ENCODE data around the gene SHISA7. TPM values are rescaled to one million over a fixed set of nuclear protein-coding genes. Genes with fewer than 3 reads are reported as not detected.
"Not testable (repeated sequence)": the region's sequence is repeated elsewhere in the genome, so short reads cannot be mapped to it uniquely, and the experiment has no call there.

SHISA7 gene
- total RNA-seq, 5 donors from 2014 or later (not counting 1 experiment from before 2014, with no cell fraction given): not detected

DNA sequence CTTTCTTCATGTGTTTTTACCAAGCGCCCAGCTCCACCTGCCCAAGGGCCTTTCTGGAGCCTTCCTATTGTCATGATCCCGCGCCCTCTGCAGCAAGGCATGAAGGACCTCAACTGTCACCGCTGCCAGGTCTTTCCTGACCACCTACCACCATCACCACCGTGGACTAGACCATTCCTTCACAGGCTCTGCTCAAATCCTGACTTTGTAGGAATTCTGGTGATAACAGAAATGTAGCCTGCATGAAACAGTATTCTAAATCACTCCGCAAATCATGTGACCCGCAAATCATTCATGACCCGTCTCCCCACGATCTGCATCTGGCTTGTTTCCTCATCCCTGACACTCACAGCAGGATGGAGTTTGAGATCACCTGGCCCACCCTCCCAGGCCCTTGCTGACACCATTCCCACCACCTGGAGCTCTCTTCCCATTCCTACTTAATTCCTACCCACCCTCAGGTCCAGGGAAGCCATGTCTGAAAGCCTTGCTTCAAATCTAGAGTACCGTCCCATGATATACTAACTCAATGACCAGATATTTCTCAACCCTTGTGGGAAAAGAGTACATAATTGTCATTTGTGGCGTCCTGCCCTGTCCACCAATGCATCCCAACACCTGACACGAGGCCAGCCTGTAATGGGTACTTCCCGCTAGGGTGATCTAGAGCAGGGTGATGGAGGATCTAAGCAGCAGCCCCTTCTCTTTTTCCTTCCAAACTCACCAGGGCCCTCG is 36.8 kb downstream of the SHISA7 start:
- no peaks in the 10 kb centered on the region for H3K9me3 ChIP-seq
- ATAC-seq (replicated peaks in 1 of 4) (no peak), DNase-seq (no peak)
- peak overlapping the region; percentile 54 to 79 for H3K4me3 ChIP-seq (ENCODE audit: control insufficient read depth in 1 of 2, extremely low read depth in 1 of 2, low read length in 1 of 2)
- H3K27ac Mint-ChIP-seq: peak overlapping the region; percentile 25 to 70
- peak overlapping the region; percentile 78 to 93 (median 93) for H3K4me3 Mint-ChIP-seq
- H3K4me1 ChIP-seq (ENCODE audit: control insufficient read depth in 1 of 2, extremely low read depth in 1 of 2, insufficient read depth in 2 of 2, low read length in 2 of 2): peaks cover 6 to 32% of the 10 kb centered on the region in 2 experiments
- no peaks in the 10 kb centered on the region for H3K27me3 ChIP-seq (replicated peaks in 1 of 2; ENCODE audit: control insufficient read depth in 2 of 2, extremely low read depth in 1 of 2, insufficient read depth in 2 of 2, low read length in 1 of 2)
- no peaks in the 10 kb centered on the region for H3K27me3 Mint-ChIP-seq
- peaks cover 24 to 32% (median 29%) of the 10 kb centered on the region in 3 donors for H3K4me1 Mint-ChIP-seq
- WGBS (ENCODE audit: insufficient coverage): 82% methylated on average over 7 of the region's 14 CpGs
- H3K9me3 Mint-ChIP-seq: peaks cover 0 to 5% (median 3%) of the 10 kb centered on the region in 3 donors
- H3K36me3 Mint-ChIP-seq: peaks cover 32% of the 10 kb centered on the region
- POLR2A ChIA-PET: interaction anchor here (0.5 to 0.8 kb wide), 3 partner anchors 15 to 56 kb away, joined by 3 read pairs; no protein-coding TSS in a partner anchor
- H3K36me3 ChIP-seq (ENCODE audit: control insufficient read depth in 2 of 2, extremely low read depth in 1 of 2, insufficient read depth in 1 of 2, low read length in 1 of 2): peaks cover 22 to 35% of the 10 kb centered on the region in 2 donors
- H3K27ac ChIP-seq (ENCODE audit: low read length): no peak overlapping the region
- CTCF ChIA-PET: interaction anchor here (0.6 to 0.7 kb wide), 2 partner anchors 10 to 33 kb away, joined by 3 to 6 read pairs; no protein-coding TSS in a partner anchor

DNA sequence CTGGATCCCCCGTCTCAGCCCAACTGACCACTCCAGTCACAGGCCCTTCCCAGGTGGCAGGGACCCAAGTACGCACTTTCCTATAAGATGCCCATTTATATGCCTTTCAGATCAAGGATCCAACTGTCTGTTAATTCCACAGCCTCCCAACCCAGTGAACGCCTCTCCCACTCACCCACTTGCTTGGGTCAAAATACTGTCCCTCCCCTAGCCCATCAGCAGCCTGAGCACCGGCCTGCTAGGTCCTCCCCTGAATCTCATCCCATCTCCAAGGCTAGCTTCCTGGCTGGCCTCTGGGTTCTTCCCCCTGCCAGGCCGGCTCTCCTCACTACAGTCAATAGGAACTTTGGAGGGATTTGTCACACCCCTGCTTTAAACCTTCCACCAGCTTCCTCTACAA is 37.5 kb downstream of the SHISA7 start:
- Mint-ChIP-seq H3K4me1 (peaks cover 24 to 32% (median 29%) of the 10 kb centered on the region in 3 donors), H3K27ac (peak overlapping the region in 1 of 2 donors; percentile 23), H3K9me3 (peaks cover 0 to 5% (median 3%) of the 10 kb centered on the region in 3 donors), H3K27me3 (no peaks in the 10 kb centered on the region), H3K4me3 (peak overlapping the region; percentile 78 to 93 (median 93)), H3K36me3 (peaks cover 35% of the 10 kb centered on the region)
- Histone ChIP-seq H3K4me3 (ENCODE audit: control insufficient read depth in 1 of 2, extremely low read depth in 1 of 2, low read length in 1 of 2) (no peak overlapping the region), H3K9me3 (no peaks in the 10 kb centered on the region), H3K27ac (ENCODE audit: low read length) (no peak overlapping the region), H3K27me3 (replicated peaks in 1 of 2; ENCODE audit: control insufficient read depth in 2 of 2, extremely low read depth in 1 of 2, insufficient read depth in 2 of 2, low read length in 1 of 2) (no peaks in the 10 kb centered on the region), H3K4me1 (ENCODE audit: control insufficient read depth in 1 of 2, extremely low read depth in 1 of 2, insufficient read depth in 2 of 2, low read length in 2 of 2) (peaks cover 6 to 32% of the 10 kb centered on the region in 2 experiments), H3K36me3 (ENCODE audit: control insufficient read depth in 2 of 2, extremely low read depth in 1 of 2, insufficient read depth in 1 of 2, low read length in 1 of 2) (peaks cover 22 to 39% of the 10 kb centered on the region in 2 donors)
- 79% methylated on average over 5 of the region's 5 CpGs for WGBS (ENCODE audit: insufficient coverage)
- ChIA-PET POLR2A (interaction anchor here in 1 of 2 donors (0.8 kb wide), 1 partner anchor 18 kb away, joined by 3 read pairs; no protein-coding TSS in a partner anchor), CTCF (interaction anchor here in 1 of 2 donors (0.6 kb wide), 1 partner anchor 11 kb away, joined by 6 read pairs; no protein-coding TSS in a partner anchor)
- no peak for DNase-seq
- no peak for ATAC-seq (replicated peaks in 1 of 4)

DNA sequence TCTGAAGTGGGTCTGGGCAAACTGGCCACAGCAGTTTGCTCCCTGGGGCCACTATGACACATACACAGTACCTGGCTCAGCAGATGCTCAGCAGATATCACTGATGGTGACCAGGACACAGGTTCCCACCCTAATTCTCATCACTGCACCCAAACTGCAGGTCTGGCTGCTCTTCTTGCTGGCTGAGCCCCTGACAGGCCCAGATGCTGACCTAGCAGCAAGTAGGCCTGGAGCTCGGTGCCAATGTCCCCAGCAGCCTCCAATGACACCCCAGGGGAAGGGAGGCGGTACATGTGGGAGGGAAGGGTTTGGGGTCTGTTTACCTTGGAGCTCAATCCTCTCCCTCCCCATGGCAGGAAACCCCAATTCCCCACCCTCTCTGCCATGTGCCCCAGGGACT is 40.6 kb downstream of the SHISA7 start:
- Histone ChIP-seq H3K27me3 (replicated peaks in 1 of 2; ENCODE audit: control insufficient read depth in 2 of 2, extremely low read depth in 1 of 2, insufficient read depth in 2 of 2, low read length in 1 of 2) (no peaks in the 10 kb centered on the region), H3K27ac (ENCODE audit: low read length) (no peak overlapping the region), H3K4me1 (ENCODE audit: control insufficient read depth in 1 of 2, extremely low read depth in 1 of 2, insufficient read depth in 2 of 2, low read length in 2 of 2) (peaks cover 6 to 20% of the 10 kb centered on the region in 2 experiments), H3K4me3 (ENCODE audit: control insufficient read depth in 1 of 2, extremely low read depth in 1 of 2, low read length in 1 of 2) (no peak overlapping the region), H3K9me3 (no peaks in the 10 kb centered on the region), H3K36me3 (ENCODE audit: control insufficient read depth in 2 of 2, extremely low read depth in 1 of 2, insufficient read depth in 1 of 2, low read length in 1 of 2) (peaks cover 16 to 45% of the 10 kb centered on the region in 2 donors)
- Mint-ChIP-seq H3K4me3 (no peak overlapping the region), H3K36me3 (peaks cover 42% of the 10 kb centered on the region), H3K27ac (no peak overlapping the region), H3K27me3 (no peaks in the 10 kb centered on the region), H3K9me3 (no peaks in the 10 kb centered on the region), H3K4me1 (peaks cover 16 to 30% (median 25%) of the 10 kb centered on the region in 3 donors)
- ATAC-seq (replicated peaks in 1 of 4): no peak
- ChIA-PET POLR2A (no interaction called here), CTCF (no interaction called here)
- no CpG with 5 or more reads among the region's 2 CpGs for WGBS (ENCODE audit: insufficient coverage)
- DNase-seq: no peak

DNA sequence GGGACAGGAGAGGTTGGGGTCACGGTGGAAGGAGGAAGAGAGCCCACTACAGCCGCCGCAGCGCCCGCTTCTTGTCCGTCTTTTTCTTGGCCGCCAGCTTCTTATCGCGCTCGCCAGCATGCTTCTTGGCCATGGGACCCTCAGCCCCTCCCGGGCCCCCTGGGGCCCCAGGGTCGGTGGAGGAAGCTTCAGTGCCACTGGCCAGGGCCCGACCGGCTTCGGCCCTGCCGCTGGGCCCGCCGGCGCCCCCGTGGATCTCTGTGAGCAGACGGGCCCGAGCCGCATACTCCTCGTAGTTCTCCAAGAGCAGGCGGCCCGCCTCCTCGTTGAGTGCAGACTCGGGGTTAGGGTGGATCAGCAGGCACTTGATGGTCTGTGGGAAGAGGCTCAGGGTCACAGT is 41.7 kb downstream of the SHISA7 start:
- H3K27ac Mint-ChIP-seq; H3K9me3 ChIP-seq; CTCF ChIA-PET; H3K9me3 Mint-ChIP-seq; H3K27me3 ChIP-seq (replicated peaks in 1 of 2; ENCODE audit: control insufficient read depth in 2 of 2, extremely low read depth in 1 of 2, insufficient read depth in 2 of 2, low read length in 1 of 2); DNase-seq; POLR2A ChIA-PET; H3K4me3 Mint-ChIP-seq; H3K27me3 Mint-ChIP-seq; H3K27ac ChIP-seq (ENCODE audit: low read length); H3K4me3 ChIP-seq (ENCODE audit: control insufficient read depth in 1 of 2, extremely low read depth in 1 of 2, low read length in 1 of 2): not testable (repeated sequence)
- WGBS (ENCODE audit: insufficient coverage): over 99% methylated on average over 13 of the region's 28 CpGs
- ATAC-seq (replicated peaks in 1 of 4): peak in 1 of 4 experiments; percentile 5
- peaks cover 11 to 26% (median 21%) of the 10 kb centered on the region in 3 donors for H3K4me1 Mint-ChIP-seq
- H3K36me3 ChIP-seq (ENCODE audit: control insufficient read depth in 2 of 2, extremely low read depth in 1 of 2, insufficient read depth in 1 of 2, low read length in 1 of 2): peaks cover 16 to 45% of the 10 kb centered on the region in 2 donors
- peaks cover 1 to 12% of the 10 kb centered on the region in 2 experiments for H3K4me1 ChIP-seq (ENCODE audit: control insufficient read depth in 1 of 2, extremely low read depth in 1 of 2, insufficient read depth in 2 of 2, low read length in 2 of 2)
- H3K36me3 Mint-ChIP-seq: peaks cover 39% of the 10 kb centered on the region

DNA sequence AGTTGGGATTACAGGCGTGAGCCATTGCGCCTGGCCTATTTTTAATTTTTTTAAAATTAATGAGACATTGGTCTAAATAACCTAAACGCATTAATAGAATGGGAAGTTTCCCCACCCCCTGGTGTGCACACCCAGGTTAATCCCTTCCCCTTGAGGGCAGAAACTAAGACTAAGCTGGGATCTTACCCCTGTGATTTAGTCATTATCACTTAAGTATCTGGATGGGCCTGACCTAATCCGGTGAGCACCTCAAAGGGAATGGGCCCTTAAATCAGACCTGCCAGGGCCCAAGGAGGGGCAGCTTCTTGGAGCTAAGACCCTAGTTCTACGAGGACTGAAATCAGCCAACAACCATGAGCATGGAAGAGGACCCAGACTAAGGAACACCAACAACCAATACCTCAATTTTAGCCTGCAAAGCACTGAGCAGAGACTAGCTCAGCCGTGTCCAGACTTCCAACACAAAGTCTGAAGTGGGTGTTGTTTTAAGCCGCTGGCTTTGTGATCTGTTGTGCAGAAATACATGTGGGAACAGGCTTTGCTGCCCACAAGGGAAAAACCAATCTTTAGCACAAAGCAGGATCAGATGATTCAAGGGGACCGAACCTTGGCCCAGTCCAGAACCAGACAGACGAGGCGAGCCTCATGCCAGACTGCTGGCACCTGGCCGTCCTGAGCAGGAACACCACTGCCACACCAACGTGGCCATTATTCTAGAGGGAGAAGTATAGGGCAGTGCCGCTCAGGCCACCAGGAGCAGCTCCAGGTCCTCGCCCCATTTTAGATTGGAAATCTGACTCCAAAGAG is 42.6 kb downstream of the SHISA7 start:
- peaks cover 0 to 3% of the 10 kb centered on the region in 2 experiments for H3K4me1 ChIP-seq (ENCODE audit: control insufficient read depth in 1 of 2, extremely low read depth in 1 of 2, insufficient read depth in 2 of 2, low read length in 2 of 2)
- H3K36me3 Mint-ChIP-seq: peaks cover 30% of the 10 kb centered on the region
- POLR2A ChIA-PET: interaction anchor here in 1 of 2 donors (1.0 kb wide), 1 partner anchor 16 kb away, joined by 3 read pairs; the partner anchor contains the start of gene TMEM238
- H3K4me1 Mint-ChIP-seq: peaks cover 2 to 17% (median 12%) of the 10 kb centered on the region in 3 donors
- CTCF ChIA-PET: no interaction called here
- no peak overlapping the region for H3K27ac ChIP-seq (ENCODE audit: low read length)
- peaks cover 16 to 40% of the 10 kb centered on the region in 2 donors for H3K36me3 ChIP-seq (ENCODE audit: control insufficient read depth in 2 of 2, extremely low read depth in 1 of 2, insufficient read depth in 1 of 2, low read length in 1 of 2)
- peak overlapping the region in 1 of 2 donors; percentile 39 for H3K27ac Mint-ChIP-seq
- DNase-seq: no peak
- no peak overlapping the region for H3K4me3 ChIP-seq (ENCODE audit: control insufficient read depth in 1 of 2, extremely low read depth in 1 of 2, low read length in 1 of 2)
- no peak for ATAC-seq (replicated peaks in 1 of 4)
- no peaks in the 10 kb centered on the region for H3K9me3 Mint-ChIP-seq
- no peaks in the 10 kb centered on the region for H3K9me3 ChIP-seq
- no peaks in the 10 kb centered on the region for H3K27me3 Mint-ChIP-seq
- H3K27me3 ChIP-seq (replicated peaks in 1 of 2; ENCODE audit: control insufficient read depth in 2 of 2, extremely low read depth in 1 of 2, insufficient read depth in 2 of 2, low read length in 1 of 2): no peaks in the 10 kb centered on the region
- 97% methylated on average over 4 of the region's 14 CpGs for WGBS (ENCODE audit: insufficient coverage)
- H3K4me3 Mint-ChIP-seq: no peak overlapping the region

DNA sequence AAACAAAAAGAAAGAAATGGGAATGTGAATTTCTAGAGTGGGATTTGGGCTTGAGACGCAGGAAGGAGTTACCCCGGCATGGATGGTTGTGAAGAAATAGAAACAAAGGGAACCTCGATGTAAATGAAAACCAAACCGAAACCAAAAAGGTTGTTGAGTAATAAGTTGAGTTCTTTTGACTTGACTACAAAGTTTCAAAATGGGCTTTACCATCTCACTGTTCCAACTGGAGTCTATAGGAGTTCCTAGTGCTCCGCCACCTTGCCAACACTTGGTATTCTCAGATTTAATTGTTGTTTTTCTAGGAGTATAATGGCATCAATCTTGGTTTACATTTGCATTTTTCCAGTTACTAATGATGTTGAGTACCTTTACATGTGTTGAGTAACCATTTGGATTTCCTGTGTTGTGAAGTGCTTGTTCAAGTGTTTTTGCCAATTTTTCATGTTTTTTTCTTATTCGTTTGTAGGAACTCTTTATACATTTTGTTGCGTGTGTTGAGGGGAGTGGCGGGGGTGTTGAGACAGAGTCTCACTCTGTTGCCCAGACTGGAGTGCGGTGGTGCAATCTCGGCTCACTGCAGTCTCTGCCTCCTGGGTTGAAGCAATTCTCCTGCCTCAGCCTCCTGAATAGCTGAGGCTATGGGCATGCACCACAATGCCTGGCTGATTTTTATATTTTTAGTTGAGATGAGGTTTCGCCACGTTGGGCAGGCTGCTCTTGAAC is 44.7 kb downstream of the SHISA7 start:
- H3K27ac Mint-ChIP-seq: no peak overlapping the region
- no peak for ATAC-seq (replicated peaks in 1 of 4)
- H3K9me3 Mint-ChIP-seq: no peaks in the 10 kb centered on the region
- Histone ChIP-seq H3K4me3 (ENCODE audit: control insufficient read depth in 1 of 2, extremely low read depth in 1 of 2, low read length in 1 of 2) (no peak overlapping the region), H3K27me3 (replicated peaks in 1 of 2; ENCODE audit: control insufficient read depth in 2 of 2, extremely low read depth in 1 of 2, insufficient read depth in 2 of 2, low read length in 1 of 2) (no peaks in the 10 kb centered on the region), H3K27ac (ENCODE audit: low read length) (no peak overlapping the region), H3K9me3 (no peaks in the 10 kb centered on the region), H3K4me1 (ENCODE audit: control insufficient read depth in 1 of 2, extremely low read depth in 1 of 2, insufficient read depth in 2 of 2, low read length in 2 of 2) (no peaks in the 10 kb centered on the region), H3K36me3 (ENCODE audit: control insufficient read depth in 2 of 2, extremely low read depth in 1 of 2, insufficient read depth in 1 of 2, low read length in 1 of 2) (peaks cover 9 to 28% of the 10 kb centered on the region in 2 donors)
- no peak for DNase-seq
- peaks cover 0 to 17% (median 6%) of the 10 kb centered on the region in 3 donors for H3K4me1 Mint-ChIP-seq
- H3K36me3 Mint-ChIP-seq: peaks cover 22% of the 10 kb centered on the region
- no peaks in the 10 kb centered on the region for H3K27me3 Mint-ChIP-seq
- 59% methylated on average over 9 of the region's 12 CpGs for WGBS (ENCODE audit: insufficient coverage)
- peak overlapping the region in 1 of 3 donors; percentile 7 for H3K4me3 Mint-ChIP-seq
- CTCF ChIA-PET: no interaction called here
- POLR2A ChIA-PET: no interaction called here
